ENCODE results near the gene SEC14L1. TPM values are rescaled to one million over a fixed set of nuclear protein-coding genes. Genes with fewer than 3 reads are reported as not detected.

SEC14L1 gene
- total RNA-seq, 2 experiments from 2014 or later = 97.3 to 98.5 TPM

- peaks cover 17% of the 10 kb centered on the region for H3K36me3 ChIP-seq (ENCODE audit: insufficient read depth, low read length)
- intact Hi-C loops (cut with DNase I, micrococcal nuclease) = no loop called here
- no peak overlapping the region for H3K27ac Mint-ChIP-seq
- H3K9me3 ChIP-seq (ENCODE audit: control insufficient read depth in 1 of 2, insufficient read depth in 1 of 2, low read length in 2 of 2) = peaks cover 23 to 28% of the 10 kb centered on the region in 2 experiments
- H3K27me3 Mint-ChIP-seq = no peaks in the 10 kb centered on the region
- H3K9me3 Mint-ChIP-seq = peaks cover 6% of the 10 kb centered on the region
- H3K4me3 ChIP-seq (ENCODE audit: low read length) = no peak overlapping the region
- H3K4me3 Mint-ChIP-seq = no peak overlapping the region
- no peak overlapping the region for H3K27ac ChIP-seq (ENCODE audit: low read depth in 1 of 2, low read length in 2 of 2)
- DNase-seq = no peak
- H3K4me1 ChIP-seq (ENCODE audit: insufficient read depth, low read length) = no peaks in the 10 kb centered on the region
- ChIA-PET POLR2A (no interaction called here), CTCF (no interaction called here)
- peaks cover 66% of the 10 kb centered on the region for H3K36me3 Mint-ChIP-seq (ENCODE audit: low read depth)
- H3K27me3 ChIP-seq (ENCODE audit: control insufficient read depth in 1 of 2, insufficient read depth in 2 of 2, low read length in 2 of 2) = no peaks in the 10 kb centered on the region
- TF ChIP-seq, protein P1, sequence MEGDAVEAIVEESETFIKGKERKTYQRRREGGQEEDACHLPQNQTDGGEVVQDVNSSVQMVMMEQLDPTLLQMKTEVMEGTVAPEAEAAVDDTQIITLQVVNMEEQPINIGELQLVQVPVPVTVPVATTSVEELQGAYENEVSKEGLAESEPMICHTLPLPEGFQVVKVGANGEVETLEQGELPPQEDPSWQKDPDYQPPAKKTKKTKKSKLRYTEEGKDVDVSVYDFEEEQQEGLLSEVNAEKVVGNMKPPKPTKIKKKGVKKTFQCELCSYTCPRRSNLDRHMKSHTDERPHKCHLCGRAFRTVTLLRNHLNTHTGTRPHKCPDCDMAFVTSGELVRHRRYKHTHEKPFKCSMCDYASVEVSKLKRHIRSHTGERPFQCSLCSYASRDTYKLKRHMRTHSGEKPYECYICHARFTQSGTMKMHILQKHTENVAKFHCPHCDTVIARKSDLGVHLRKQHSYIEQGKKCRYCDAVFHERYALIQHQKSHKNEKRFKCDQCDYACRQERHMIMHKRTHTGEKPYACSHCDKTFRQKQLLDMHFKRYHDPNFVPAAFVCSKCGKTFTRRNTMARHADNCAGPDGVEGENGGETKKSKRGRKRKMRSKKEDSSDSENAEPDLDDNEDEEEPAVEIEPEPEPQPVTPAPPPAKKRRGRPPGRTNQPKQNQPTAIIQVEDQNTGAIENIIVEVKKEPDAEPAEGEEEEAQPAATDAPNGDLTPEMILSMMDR (IDR thresholded peaks at IDR 0.05) = no peak
- H3K4me1 Mint-ChIP-seq (ENCODE audit: low read depth) = peaks cover 23% of the 10 kb centered on the region
- ATAC-seq (ENCODE audit: poor library complexity) = no peak
Measured at GRCh38 chr17:77174928-77175661, 34.3 kb downstream of the SEC14L1 start.

DNA sequence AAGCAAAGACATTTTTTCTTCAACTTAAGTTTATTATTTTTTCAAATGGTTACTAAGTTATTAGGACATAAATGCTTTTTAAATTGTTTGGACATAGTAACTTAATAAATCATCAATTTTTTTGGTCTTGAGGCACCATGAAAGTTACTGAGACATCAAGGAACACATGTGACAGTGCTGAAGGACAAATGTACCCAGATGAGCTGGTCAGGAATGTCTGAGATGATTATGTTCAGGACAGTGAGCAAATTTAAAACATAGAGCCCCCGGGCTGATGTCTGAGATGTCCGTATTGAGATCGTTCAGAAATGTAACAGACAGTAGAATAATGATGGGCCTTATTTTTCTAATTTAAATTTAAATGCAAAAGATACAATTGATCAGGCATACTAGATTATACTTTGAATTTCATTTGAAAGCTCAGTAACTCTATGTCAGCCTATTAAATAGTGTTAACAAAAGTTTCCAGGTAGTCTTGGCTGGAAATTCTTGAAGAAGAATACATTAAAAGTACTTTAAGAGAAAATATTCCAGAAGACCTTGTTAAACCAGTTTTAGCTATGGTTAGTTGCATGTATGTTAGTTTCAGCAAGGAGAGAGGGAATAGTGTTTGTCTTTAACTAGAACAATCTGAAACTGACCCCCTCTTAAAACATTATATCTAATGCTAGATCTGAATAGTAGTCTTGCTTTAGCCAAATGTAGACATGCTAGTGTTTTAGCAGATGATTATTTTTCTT, 36.4 kb downstream of the SEC14L1 start:
- ChIA-PET CTCF (interaction anchor here (0.6 kb wide), 1 partner anchor 10 kb away, joined by 5 read pairs; no protein-coding TSS in a partner anchor), POLR2A (no interaction called here)
- Histone ChIP-seq H3K4me1 (ENCODE audit: insufficient read depth, low read length) (peaks cover 14% of the 10 kb centered on the region), H3K4me3 (ENCODE audit: low read length) (no peak overlapping the region), H3K27me3 (ENCODE audit: control insufficient read depth in 1 of 2, insufficient read depth in 2 of 2, low read length in 2 of 2) (no peaks in the 10 kb centered on the region), H3K9me3 (ENCODE audit: control insufficient read depth in 1 of 2, insufficient read depth in 1 of 2, low read length in 2 of 2) (peaks cover 23 to 28% of the 10 kb centered on the region in 2 experiments), H3K27ac (ENCODE audit: low read depth in 1 of 2, low read length in 2 of 2) (no peak overlapping the region), H3K36me3 (ENCODE audit: insufficient read depth, low read length) (peaks cover 17% of the 10 kb centered on the region)
- Mint-ChIP-seq H3K27ac (no peak overlapping the region), H3K4me1 (ENCODE audit: low read depth) (peaks cover 23% of the 10 kb centered on the region), H3K36me3 (ENCODE audit: low read depth) (peaks cover 46% of the 10 kb centered on the region), H3K27me3 (no peaks in the 10 kb centered on the region), H3K9me3 (peaks cover 3% of the 10 kb centered on the region), H3K4me3 (no peak overlapping the region)
- intact Hi-C loops (cut with DNase I, micrococcal nuclease) = no loop called here
- ATAC-seq (ENCODE audit: poor library complexity) (no peak), DNase-seq (no peak)
- TF ChIP-seq, protein P1 (IDR thresholded peaks at IDR 0.05) = no peak

- Mint-ChIP-seq H3K27ac (no peak overlapping the region), H3K9me3 (peaks cover 1% of the 10 kb centered on the region)
- ATAC-seq (ENCODE audit: poor library complexity) = no peak
Measured at GRCh38 chr17:77178050-77178449, 37.3 kb downstream of the SEC14L1 start.

More at GRCh38 chr17:77178050-77178449, 37.3 kb downstream of the SEC14L1 start:
- no peaks in the 10 kb centered on the region for H3K27me3 Mint-ChIP-seq
- Histone ChIP-seq H3K4me3 (ENCODE audit: low read length) (no peak overlapping the region), H3K36me3 (ENCODE audit: insufficient read depth, low read length) (peaks cover 14% of the 10 kb centered on the region), H3K27ac (ENCODE audit: low read depth in 1 of 2, low read length in 2 of 2) (no peak overlapping the region), H3K4me1 (ENCODE audit: insufficient read depth, low read length) (peaks cover 22% of the 10 kb centered on the region), H3K27me3 (ENCODE audit: control insufficient read depth in 1 of 2, insufficient read depth in 2 of 2, low read length in 2 of 2) (no peaks in the 10 kb centered on the region), H3K9me3 (ENCODE audit: control insufficient read depth in 1 of 2, insufficient read depth in 1 of 2, low read length in 2 of 2) (peaks cover 19 to 25% of the 10 kb centered on the region in 2 experiments)
- POLR2A ChIA-PET = interaction anchor here (0.6 kb wide), 1 partner anchor 302 kb away, joined by 4 read pairs; no protein-coding TSS in a partner anchor
- no peak for DNase-seq
- H3K4me1 Mint-ChIP-seq (ENCODE audit: low read depth) = peaks cover 23% of the 10 kb centered on the region
- peaks cover 37% of the 10 kb centered on the region for H3K36me3 Mint-ChIP-seq (ENCODE audit: low read depth)
- intact Hi-C loops (cut with DNase I, micrococcal nuclease) = no loop called here
- H3K4me3 Mint-ChIP-seq = no peak overlapping the region
- TF ChIP-seq, protein P1 (IDR thresholded peaks at IDR 0.05) = no peak
- CTCF ChIA-PET = no interaction called here
